DMS153 (cell line): ENCODE data around the gene IFI6.

ENCODE experiments used
- DNase-seq: peaks from one replicate; lab custom pipeline; 2025; lab: John Stamatoyannopoulos, UW

Gene IFI6

GRCh38 chr1:27672750-27673112, 739 bp upstream of the IFI6 start:
- no peak for DNase-seq

DNA sequence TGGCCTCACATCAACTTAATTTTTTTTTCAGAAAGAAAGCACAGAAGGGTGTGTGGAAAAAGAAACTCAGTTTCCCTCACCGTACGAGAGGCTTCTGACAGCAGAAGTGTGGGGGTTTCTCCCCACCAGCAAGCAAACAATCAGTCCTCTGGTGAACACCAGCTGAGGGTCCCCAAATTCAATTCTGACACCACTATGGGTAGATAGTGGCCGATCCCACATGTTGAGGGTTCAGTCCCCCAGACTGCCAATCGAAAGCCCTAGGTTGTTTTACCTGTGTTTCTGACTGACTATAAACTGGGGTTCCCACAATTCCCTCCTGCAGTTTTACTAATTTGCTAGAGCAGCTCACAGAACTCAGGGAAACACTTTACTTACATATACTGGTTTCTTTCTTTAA, 2.1 kb downstream of the IFI6 start:
- DNase-seq: no peak

DNA sequence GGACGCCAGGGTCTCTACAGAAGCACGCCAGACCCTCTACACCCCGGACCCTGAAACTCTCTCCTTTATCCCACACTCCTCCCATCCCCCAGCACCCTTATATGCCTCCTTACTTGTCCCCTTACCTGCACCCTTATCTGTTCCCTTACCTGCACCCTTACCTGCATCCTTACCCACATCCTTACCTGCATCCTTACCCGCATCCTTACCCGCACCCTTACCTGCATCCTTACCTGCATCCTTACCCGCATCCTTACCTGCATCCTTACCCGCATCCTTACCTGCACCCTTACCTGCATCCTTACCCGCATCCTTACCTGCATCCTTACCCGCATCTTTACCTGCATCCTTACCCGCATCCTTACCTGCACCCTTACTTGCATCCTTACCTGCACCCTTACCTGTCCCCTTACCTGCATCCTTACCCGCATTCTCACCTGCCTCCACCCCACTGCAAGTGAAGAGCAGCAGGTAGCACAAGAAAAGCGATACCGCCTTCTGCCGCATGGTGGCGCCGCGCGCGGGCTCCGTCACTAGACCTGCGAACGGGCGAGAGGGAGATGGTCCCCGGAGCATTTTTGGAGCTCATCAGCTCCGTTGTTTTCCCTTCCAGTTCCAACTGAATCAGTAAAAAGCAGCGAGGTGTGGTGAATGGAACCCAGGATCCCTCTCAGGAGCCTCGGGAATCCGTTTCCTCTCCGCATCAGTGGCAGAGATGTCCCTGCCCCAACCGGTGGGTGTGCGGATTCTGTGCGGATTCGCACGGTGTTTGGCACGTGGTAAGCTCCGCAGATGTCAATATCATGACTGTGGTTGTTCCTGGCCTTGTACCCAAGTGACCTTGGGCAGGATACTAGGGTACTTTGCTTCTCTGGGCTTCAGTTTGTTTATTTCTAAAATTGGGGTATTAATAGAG, 2.9 kb downstream of the IFI6 start:
- peak; percentile 60 for DNase-seq

- DNase-seq: no peak
Observed at GRCh38 chr1:27668121-27668807, 3.7 kb downstream of the IFI6 start.

GRCh38 chr1:27666791-27667254, 5.2 kb downstream of the IFI6 start:
- no peak for DNase-seq

GRCh38 chr1:27666294-27666693, 5.7 kb downstream of the IFI6 start:
- no peak for DNase-seq

DNA sequence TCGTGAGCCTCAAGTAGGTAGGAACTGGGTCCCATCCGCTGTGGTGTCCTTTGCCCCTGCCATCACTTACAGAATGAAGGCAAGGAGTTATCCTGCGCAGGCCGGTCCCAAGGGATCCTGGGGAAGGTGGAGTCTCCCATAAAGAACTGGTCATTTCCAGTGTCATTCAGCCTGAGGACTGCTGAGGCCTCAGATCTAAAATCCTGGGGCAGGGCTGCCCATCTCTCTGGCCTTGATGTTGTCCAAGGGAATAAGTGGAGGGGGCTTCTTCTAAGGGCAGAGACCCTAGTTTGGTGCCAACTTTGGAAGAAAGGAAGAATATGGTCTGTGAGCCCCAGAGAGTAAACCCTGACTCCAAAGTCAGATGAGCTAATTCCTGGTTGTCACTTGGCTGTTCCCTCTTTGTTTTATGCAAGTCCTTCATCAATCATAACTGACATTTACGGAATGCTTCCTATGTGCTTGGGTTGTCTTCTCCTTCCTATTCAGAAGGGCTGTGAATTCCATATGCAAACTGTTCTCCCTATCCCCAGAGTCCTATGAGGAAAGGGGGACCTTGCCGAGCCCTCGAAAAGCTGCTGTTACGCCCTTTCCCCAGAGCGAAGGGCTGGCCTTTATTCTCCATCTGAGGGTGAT, 6.9 kb downstream of the IFI6 start:
- DNase-seq: no peak

DNA sequence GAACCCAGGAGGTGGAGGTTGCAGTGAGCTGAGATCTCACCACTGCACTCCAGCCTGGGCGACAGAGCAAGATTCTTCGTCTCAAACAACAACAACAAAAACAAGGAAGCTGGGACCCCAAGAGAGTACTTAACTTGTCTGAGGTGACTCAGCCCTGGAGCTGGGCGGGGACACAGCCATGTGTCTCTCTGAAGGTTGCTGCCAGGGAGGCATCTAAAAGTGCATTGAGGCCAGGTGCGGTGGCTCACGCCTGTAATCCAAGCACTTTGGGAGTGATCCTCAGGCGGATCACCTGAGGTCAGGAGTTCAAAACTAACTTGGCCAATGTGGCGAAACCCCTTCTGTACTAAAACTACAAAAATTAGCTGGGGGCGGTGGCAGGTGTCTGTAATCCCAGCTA, 7.7 kb downstream of the IFI6 start:
- DNase-seq: no peak

- peak; percentile 78 for DNase-seq
Observed at GRCh38 chr1:27662707-27663393, 9.1 kb downstream of the IFI6 start.

- no peak for DNase-seq
Observed at GRCh38 chr1:27662261-27662660, 9.7 kb downstream of the IFI6 start.

DNA sequence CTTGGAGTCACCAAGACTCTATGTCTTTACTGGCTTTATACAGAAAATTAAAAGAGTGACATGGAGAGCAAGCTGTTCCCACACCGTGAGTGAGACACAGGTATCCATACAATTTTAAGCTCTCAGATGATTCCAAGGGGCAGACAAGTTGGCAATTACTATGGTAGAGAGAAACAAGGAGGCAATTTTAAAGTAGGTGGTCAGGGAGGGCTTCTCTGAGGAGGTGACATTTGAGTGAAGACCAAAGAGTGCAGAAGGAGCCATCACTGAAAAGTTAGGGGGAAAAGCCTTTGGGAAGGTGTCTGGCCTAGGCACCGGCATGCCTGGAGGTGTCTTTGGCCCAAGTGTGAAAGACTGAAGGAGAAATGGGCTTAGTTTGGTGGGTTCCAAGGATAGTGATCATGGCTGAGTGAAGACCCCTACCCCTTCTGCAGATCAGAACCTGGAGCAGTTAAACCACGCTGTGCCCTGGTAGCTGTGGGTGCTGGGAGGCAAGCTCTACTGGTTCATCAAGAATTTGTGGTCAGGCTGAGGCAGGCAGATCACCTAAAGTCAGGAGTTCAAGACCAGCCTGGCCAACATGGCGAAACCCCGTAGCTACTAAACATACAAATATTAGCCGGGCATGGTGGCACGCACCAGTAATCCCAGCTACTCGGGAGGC, 10.4 kb downstream of the IFI6 start:
- no peak for DNase-seq

DNA sequence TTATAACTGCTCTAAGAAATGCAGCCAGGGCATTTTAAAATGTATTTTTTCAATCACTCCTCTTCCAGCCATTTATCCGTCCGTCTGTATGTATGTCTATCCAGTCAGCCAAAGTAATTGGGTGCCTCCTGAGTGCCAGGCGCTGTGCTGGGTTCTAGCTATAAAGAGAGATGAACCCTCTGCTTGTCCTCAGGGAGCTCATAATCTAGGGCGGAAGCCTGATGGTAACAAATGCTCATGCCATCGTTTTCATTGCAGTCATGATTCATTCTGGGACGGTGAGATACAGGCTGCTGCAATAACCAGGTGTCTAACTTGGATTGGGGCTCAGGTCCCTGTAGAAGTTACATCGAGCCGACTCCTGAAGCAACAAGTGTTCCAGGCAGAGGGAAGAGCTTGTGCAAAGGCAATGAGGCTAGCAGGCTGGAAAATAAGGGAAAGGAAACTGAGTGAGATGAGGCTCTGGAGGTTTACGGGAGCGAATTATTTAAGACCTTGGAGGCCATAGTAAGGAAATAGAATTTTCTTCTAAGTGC, 11.6 kb downstream of the IFI6 start:
- DNase-seq: no peak

DNA sequence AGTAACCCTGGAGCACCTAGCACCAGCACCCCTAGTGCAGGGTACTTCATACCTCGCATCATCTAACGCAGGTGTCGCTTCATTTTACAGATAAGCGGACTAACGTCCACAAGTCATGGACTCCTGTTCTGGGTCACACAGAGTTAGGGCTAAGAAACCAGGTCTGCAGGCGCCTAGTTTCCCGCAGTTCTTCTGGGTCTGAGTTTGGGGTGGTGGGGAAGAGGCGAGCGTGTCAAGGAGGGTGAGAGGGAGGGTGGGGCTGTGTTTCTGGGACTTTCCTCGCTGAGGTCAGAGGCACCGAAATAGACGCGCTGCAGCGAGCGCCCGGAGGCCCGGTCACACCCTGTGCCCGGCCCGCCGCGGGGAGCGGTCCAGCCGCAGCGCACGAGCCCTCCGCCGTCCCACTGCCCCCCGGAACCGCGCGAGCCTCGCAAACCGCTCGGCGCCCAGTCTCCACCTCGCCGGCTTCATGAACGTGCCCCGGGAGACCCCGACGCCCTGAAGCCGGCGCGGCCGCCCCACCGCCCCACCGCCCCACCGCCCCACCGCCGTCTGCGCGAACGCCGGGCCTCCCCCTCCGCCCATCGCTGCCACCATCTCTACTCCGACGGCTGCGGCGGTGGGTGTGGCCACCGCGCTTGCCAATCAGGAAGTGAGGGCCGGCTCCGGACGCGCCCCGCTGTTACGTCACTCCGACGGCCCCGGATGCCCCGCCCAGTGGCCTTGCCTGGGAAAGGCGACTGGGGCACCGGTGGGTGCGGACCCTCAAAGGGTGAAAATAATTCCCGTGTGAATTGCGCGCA, 12.3 kb downstream of the IFI6 start:
- DNase-seq: peak; percentile 88

DNA sequence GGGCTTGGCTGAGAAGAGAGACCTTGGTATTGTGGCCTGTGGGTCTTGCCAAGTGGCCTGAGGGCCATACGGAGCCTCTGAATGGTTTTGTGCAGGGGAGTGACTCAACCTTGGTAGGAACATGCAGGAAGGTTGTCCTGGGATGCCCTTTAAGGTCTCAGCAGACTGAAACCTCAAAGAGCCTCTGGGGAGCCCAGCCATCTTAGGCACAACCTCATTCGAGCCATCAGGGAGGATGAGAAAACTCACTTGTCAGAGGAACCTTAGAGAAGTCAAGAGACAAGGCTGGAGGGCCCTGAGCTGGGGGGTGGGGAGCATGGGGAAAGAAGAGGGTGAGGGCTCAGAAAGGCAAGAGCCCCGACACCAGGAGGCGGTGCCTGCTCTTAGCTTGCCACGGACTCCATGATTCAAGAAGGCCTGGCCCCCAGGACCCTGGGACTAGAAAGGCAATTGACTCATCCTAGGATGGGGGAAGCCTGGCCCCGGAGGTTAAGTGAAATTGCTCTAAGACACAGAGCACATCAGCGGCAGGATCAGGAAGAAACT, 13.0 kb downstream of the IFI6 start:
- no peak for DNase-seq

DNA sequence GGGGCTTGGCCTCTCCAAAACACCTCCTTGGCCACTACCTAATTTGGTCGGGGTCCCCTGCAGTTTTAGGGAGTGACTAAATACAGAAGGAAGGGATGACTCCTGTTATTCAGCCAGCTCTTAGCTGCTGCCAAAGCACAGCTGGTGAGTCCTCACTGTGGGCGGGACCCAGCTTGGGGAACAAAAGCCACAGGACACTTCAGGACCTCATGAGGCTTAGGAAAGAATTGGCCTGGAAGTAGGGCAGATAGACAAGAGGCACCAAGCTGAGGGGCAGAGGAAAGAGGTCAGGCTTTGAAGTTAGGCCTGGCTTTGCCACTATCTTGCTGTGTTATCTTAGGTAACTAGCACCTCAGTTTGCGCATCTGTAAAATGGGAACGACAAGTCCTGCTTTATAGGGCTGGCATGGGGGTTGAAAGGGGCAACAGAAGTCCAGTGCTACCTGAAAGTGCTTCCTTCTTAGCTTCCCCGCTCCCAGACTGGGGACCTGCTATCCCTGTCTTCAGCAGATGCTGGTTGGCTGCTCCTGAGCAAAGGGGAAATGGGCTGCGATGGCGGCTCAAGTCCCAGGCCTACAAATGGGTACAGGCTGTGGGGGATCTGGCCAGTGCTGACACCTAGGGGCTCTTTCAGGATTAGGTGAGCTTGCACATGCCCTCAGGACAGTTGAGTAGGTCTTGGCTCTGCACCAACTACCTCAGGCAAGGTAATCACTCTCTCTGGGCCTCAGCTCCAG, 15.7 kb downstream of the IFI6 start:
- no peak for DNase-seq

DNA sequence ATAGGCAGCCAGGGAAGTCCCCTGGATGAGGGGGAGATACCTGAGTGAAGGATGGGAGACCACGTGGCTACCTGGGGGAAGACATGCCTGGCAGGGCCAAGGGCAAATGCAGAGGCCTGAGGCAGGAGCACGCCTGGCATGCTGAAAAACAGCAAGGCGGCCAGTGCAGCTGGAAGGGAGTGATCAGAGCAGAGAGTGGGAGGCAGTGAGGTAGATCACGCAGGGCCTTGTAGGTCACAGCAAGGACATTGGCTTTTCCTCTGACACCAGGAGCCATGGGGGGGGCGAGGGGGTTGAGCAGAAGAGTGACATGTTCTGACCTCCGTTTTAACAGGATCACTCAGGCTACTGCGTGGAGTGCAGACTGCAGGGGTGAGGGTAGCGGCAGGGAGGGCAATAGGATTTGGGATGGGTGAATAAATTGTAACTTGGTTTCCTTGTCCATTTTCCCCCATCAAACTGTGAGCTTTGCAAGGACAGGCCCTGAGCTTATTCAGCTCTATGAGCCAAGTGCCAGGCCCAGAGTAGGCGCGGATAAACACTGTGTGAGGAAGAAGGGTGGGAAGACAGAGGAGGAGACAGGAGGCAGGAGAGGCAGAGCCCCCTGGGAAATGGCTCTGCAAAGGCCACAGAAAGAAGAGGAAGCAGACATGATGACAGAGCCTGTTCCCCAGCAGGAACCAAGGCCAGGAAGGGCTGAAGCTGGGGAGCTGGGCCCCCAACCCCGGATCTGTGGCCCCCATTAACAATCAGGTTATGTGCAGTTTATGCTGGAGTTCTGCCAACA, 16.6 kb downstream of the IFI6 start:
- peak; percentile 26 for DNase-seq

GRCh38 chr1:27652111-27652864, 19.7 kb downstream of the IFI6 start:
- DNase-seq: no peak
